SW 1271 (cell line): Measurements from ENCODE around the gene PMM1.
"Not testable (repeated sequence)": the region's sequence is repeated elsewhere in the genome, so short reads cannot be mapped to it uniquely, and the experiment has no call there.

ENCODE experiments used
- DNase-seq, 2 experiments: peaks; one replicate each; lab custom pipeline; 2025; lab: John Stamatoyannopoulos, UW

The PMM1 gene

GRCh38 chr22:41563051-41563711 lies 26.5 kb downstream of the PMM1 start:
- DNase-seq, result no peak

GRCh38 chr22:41562461-41562860 lies 27.2 kb downstream of the PMM1 start:
- no peak for DNase-seq

- no peak for DNase-seq
Observed at GRCh38 chr22:41561788-41562187, 27.9 kb downstream of the PMM1 start.

DNA sequence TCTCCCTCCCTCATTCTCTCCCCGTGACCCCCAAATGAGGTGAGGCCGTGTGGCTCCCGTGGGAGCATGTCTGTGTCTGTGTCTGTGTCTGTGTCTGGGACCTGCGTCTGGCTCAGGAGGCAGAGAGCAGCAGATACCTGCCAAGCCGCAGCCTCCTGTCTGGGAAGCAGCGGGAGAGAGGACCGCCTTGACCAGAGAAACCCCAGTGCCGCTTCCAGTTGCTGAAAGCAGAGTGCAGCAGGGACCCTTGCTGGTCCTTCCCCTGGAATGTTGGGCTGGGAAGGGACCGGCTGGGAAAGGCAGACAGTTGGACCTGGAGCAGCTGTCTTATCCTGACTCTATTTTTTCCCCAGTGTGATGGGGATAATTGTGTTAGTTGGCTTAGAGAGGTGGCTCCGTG lies 28.3 kb downstream of the PMM1 start:
- no peak for DNase-seq

DNA sequence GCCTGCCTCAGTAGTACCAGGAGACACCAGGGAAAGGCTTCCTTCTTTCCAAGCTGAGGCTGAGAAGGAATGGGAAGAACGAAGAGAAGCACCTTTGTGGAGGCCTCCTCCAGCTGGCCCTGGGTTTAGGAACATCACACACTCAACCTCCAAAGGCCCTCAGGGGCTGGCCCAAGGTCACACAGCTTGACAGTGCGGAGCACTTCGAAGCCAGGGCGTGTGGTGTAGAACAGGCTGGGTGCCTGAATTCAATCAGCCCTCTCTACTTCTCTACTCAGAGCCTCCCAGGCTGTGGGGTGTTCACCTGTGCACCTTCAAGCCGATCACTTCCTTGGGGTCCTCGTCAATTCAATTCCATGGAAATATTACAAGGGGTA lies 29.6 kb downstream of the PMM1 start:
- no peak for DNase-seq

DNA sequence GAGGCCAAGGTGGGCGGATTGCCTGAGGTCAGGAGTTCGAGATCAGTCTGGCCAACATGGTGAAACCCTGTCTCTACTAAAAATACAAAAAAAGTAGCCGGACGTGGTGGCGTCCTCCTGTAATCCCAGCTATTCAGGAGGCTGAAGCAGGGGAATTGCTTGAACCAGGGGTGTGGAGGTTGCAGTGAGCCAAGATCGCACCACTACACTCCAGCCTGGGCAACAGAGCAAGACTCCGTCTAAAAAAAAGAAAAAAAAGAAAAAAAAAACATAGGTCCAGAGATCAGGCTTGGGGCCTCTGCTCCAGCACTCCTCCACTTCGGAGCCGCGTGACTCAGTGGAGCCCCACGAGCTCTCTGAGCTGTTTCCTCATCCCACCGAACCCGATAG lies 31.4 kb downstream of the PMM1 start:
- not testable (repeated sequence) for DNase-seq

GRCh38 chr22:41557401-41558240 lies 32.0 kb downstream of the PMM1 start:
- DNase-seq, result no peak

- DNase-seq, result no peak
Observed at GRCh38 chr22:41556561-41556960, 33.1 kb downstream of the PMM1 start.

DNA sequence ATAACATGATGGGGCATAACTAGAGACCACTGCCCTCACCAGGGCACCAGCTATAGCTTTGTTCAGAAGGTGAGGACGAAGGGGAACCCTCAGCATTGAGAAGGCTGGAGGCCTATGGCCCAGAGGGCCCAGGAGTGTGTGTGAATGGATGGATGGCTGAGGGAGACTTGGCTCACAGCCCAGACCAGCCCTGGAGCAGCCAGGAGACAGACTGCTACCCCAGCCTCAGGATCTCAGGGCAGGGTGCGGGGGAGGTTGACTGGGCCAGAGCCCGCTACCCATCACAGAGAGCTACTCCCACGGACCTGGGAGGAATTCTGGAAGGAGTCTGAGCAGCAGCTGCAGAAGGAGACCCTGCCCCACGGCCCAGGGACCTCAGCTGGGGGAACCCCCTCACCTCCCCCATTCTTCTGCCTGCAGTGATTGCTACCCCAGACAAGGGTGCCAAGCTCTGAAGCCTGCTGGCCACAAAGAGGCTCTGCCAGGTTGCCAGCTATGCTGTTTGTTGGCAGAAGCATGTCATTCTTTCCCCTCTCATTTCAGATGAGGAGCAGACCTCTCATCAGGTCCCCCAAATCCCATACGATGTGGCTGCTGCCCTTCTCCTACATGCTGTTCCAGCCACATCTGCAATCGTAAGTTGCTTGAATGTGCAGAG lies 34.2 kb downstream of the PMM1 start:
- DNase-seq, result no peak

GRCh38 chr22:41551877-41552582 lies 37.6 kb downstream of the PMM1 start:
- DNase-seq, result no peak

DNA sequence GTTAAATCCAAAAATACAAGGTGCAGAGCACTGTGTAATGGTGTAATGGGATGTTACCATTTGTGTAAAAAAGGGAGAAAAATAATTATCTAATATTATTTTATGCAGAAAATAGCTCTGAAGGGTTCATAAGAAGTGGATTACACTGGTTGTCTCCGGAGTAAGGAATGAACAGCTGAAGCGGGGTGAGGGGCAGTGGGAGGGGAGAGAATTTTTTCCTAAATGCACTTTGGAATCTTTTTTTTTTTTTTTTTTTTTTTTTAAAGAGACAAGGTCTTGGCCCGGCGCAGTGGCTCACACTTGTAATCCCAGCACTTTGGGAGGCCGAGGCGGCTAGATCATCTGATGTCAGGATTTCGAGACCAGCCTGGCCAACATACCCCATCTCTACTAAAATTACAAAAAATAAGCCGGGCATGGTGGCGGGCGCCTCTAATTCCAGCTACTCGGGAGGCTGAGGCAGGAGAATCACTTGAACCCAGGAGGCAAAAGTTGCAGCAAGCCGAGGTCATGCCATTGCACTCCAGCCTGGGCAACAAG lies 38.6 kb downstream of the PMM1 start:
- no peak for DNase-seq

DNA sequence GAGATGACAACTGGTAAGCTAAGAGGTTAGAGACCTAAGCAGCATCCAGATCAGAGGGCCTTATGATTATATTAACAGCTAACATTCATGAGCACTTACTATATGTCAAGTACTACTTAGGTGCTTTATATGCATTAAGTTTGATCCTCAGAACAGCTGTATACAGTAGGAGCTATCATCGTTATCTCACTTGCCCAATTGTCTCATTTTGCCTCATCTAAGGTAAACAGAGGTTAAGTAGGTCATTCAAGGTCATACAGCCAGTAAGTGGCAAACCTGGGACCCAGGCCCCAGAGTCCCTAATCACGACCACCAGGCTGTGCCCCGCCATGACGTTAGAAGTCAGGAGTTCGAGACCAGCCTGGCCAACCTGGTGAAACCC lies 40.8 kb downstream of the PMM1 start:
- no peak for DNase-seq

- DNase-seq, result no peak
Observed at GRCh38 chr22:41544671-41545476, 44.8 kb downstream of the PMM1 start.

DNA sequence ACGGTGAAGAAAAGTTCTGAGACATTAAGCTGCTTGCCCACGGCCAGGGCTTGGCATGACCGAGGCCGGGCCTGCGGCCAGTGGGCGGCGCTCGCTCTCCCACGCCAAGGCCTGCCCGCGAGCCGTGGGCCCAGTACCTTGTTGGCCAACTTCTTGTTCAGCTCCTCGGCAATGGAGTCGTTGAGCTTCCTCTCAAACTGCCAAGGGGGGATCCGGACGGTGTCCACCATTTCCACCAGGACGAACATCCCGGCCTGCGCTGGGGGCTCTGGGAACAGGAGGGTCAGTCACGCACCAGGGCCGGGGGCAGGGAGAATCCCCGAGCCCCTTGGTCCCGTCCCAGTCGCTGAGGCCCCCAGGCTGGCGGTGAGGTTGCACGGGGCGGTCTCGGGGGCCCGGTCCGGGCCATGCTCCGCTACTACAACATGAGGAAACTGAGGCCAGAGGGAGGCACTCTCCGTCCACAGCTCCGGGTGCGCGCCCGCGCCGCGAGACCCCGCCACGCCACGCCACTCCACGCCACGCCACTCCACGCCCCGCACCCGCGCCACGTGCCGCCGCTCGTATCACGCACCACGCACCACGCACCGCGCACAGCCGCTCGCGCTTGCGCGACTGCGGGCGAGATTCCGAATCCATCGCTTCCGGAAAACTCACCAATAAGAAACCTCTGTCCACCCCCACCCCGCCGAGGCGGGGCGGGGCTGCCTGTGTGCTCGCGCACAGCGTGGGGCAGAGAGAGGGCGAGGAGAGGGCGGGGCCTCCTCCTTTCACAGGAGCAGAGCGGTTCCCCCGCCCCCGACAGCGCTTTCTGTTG lies 45.6 kb downstream of the PMM1 start, which contains the start of gene POLR3H:
TSS of gene POLR3H (minus strand) at position 617 of the 817 bp plus-strand sequence. CDS start at position 248, 369 bp downstream.
- DNase-seq, result peak; percentile 87 to 92

DNA sequence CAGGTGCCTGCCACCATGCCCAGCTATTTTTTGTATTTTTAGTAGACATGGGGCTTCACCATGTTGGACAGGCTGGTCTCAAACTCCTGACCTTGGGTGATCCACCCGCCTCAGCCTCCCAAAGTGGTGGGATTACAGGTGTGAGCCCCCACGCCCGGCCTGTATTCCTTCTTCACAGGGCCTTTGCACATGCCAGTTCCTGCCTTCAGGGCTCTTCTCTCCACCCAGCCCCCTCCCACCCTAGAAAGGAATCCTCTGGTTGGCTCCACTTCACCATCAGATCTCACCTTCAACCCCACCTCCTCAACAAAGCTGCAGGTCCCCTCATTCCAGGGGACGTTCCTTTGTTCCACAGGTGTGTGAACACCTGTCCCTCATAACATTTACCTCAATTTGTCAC lies 47.4 kb downstream of the PMM1 start:
- DNase-seq, result no peak

- DNase-seq, result no peak
Observed at GRCh38 chr22:41541484-41541883, 48.2 kb downstream of the PMM1 start.

DNA sequence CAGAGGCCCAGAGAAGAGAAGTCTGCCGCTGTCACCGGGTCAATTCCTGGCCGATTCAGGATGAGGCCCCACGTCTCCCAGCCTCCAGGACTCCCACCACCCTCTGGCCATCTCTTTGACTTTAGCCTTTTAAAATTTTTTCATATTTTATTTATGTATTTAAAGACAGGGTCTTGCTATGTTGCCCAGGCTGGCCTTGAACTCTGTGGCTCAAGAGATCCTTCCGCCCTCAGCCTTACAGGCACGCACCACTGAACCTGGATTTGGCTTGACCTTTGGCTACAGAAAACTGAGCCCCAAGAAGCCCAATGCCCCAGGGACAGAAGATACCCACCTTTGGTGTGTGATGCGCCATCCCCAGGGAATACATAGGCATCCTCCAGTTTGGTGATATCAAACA lies 49.3 kb downstream of the PMM1 start:
- no peak for DNase-seq

DNA sequence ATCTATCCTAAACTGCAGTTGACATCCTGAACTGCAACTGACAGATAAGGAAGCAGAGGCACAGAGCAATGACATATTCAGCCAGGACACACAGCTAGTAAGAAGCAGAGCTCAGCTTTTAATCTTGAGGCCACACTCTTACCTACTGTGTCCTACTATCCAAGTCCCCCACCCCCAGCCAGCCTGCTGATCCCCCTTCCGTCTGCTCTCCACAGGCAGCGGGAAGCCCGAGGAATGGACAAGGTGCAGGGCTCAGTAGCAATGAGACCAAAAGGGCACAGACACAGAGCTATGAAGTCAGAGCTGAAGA lies 49.7 kb downstream of the PMM1 start:
- no peak for DNase-seq

DNA sequence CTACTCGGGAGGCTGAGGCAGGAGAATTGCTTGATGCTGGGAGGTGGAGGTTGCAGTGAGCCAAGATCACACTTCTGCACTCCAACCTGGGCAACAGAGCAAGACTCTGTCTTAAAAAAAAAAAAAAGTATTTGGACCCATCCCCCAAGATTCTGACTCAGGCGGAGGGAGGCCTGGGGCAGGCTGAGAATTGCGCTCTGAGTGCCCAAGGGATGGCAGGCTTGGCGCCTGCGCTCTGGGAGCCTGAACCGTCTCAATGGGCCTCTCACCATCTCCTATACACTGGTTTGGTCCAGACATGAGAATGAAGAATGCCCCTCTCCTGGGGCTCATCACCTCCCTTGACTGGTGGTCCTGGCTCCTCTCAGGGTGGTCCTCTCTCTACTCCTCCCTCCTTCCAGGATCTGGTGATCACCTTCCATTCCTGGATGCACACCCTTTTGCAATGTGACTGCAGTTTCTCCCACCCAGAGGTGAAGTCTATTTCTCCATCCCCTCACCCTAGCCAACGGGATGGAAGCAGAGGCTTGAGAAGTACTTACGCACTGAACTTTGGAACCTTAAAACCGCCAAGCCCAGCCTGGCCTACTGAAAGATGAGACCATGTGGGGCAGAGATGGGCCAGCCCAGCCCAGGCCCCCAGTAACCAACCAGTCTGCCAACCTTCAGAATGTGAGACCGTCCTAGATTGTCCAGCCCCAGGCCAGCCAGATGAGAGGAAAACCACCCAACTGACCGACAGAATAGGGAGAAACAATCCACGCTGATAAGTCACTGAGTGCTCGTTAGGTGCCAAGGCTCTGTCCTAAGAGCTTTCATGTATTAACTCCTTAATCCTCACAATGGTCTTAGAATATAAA lies 50.3 kb downstream of the PMM1 start:
- DNase-seq, result no peak

- DNase-seq, result no peak
Observed at GRCh38 chr22:41538583-41538982, 51.1 kb downstream of the PMM1 start.
